ENCODE measurements around the gene DOK6. TPM values are rescaled to one million over a fixed set of nuclear protein-coding genes. Genes with fewer than 3 reads are reported as not detected.

The DOK6 gene
- total RNA-seq, 4 donors from 2014 or later, result 0.13 to 0.17 TPM; not detected in 2

GRCh38 chr18:69786427-69786826 lies 385.7 kb downstream of the DOK6 start:
- in situ Hi-C loops (cut with MboI; ENCODE audit: low sequenced_read_pairs in 4 of 4) (no loop called here), intact Hi-C loops (cut with DNase I; ENCODE audit: low total_unique reads) (no loop called here)
- Histone ChIP-seq H3K4me3 (no peak overlapping the region), H3K9me3 (no peaks in the 10 kb centered on the region), H3K4me1 (no peaks in the 10 kb centered on the region), H3K27me3 (no peaks in the 10 kb centered on the region), H3K36me3 (no peaks in the 10 kb centered on the region), H3K27ac (no peak overlapping the region)
- TF ChIP-seq POLR2A (IDR thresholded peaks at IDR 0.05), result no peak
- no peak for TF ChIP-seq CTCF (IDR thresholded peaks at IDR 0.05 in 4 of 5, conservative IDR thresholded peaks at IDR 0.05 in 1 of 5)
- DNase-seq, result no peak
- ATAC-seq, result no peak

GRCh38 chr18:69787825-69788547 lies 387.3 kb downstream of the DOK6 start:
- TF ChIP-seq POLR2A (IDR thresholded peaks at IDR 0.05) (no peak), CTCF (IDR thresholded peaks at IDR 0.05 in 4 of 5, conservative IDR thresholded peaks at IDR 0.05 in 1 of 5) (no peak)
- Histone ChIP-seq H3K4me1 (no peaks in the 10 kb centered on the region), H3K27me3 (no peaks in the 10 kb centered on the region), H3K27ac (no peak overlapping the region), H3K36me3 (no peaks in the 10 kb centered on the region), H3K9me3 (no peaks in the 10 kb centered on the region), H3K4me3 (no peak overlapping the region)
- ATAC-seq (no peak), DNase-seq (no peak)
- in situ Hi-C loops (cut with MboI; ENCODE audit: low sequenced_read_pairs in 4 of 4) (no loop called here), intact Hi-C loops (cut with DNase I; ENCODE audit: low total_unique reads) (no loop called here)

GRCh38 chr18:69789794-69790193 lies 389.1 kb downstream of the DOK6 start:
- H3K4me3 ChIP-seq, result no peak overlapping the region
- intact Hi-C loops (cut with DNase I; ENCODE audit: low total_unique reads), result no loop called here
- no peaks in the 10 kb centered on the region for H3K27me3 ChIP-seq
- no peak for DNase-seq
- no peak overlapping the region for H3K27ac ChIP-seq
- no peaks in the 10 kb centered on the region for H3K4me1 ChIP-seq
- TF ChIP-seq POLR2A (IDR thresholded peaks at IDR 0.05) (no peak), CTCF (IDR thresholded peaks at IDR 0.05 in 4 of 5, conservative IDR thresholded peaks at IDR 0.05 in 1 of 5) (no peak)
- no peaks in the 10 kb centered on the region for H3K36me3 ChIP-seq
- in situ Hi-C loops (cut with MboI; ENCODE audit: low sequenced_read_pairs in 4 of 4), result no loop called here
- H3K9me3 ChIP-seq, result no peaks in the 10 kb centered on the region
- ATAC-seq, result no peak

- H3K9me3 ChIP-seq, result no peaks in the 10 kb centered on the region
- H3K27me3 ChIP-seq, result no peaks in the 10 kb centered on the region
- no peak overlapping the region for H3K4me3 ChIP-seq
- no peak overlapping the region for H3K27ac ChIP-seq
- no peaks in the 10 kb centered on the region for H3K4me1 ChIP-seq
- ATAC-seq, result no peak
- intact Hi-C loops (cut with DNase I; ENCODE audit: low total_unique reads), result no loop called here
- no peaks in the 10 kb centered on the region for H3K36me3 ChIP-seq
- TF ChIP-seq POLR2A (IDR thresholded peaks at IDR 0.05) (no peak), CTCF (IDR thresholded peaks at IDR 0.05 in 4 of 5, conservative IDR thresholded peaks at IDR 0.05 in 1 of 5) (no peak)
- in situ Hi-C loops (cut with MboI; ENCODE audit: low sequenced_read_pairs in 4 of 4), result no loop called here
- DNase-seq, result no peak
Measured at GRCh38 chr18:69790649-69791048, 390.0 kb downstream of the DOK6 start.

- no peak for ATAC-seq
- TF ChIP-seq POLR2A (IDR thresholded peaks at IDR 0.05) (no peak), CTCF (IDR thresholded peaks at IDR 0.05 in 4 of 5, conservative IDR thresholded peaks at IDR 0.05 in 1 of 5) (no peak)
- DNase-seq, result no peak
- Histone ChIP-seq H3K27ac (no peak overlapping the region), H3K27me3 (no peaks in the 10 kb centered on the region), H3K4me1 (no peaks in the 10 kb centered on the region), H3K4me3 (no peak overlapping the region), H3K36me3 (no peaks in the 10 kb centered on the region), H3K9me3 (no peaks in the 10 kb centered on the region)
- intact Hi-C loops (cut with DNase I; ENCODE audit: low total_unique reads) (no loop called here), in situ Hi-C loops (cut with MboI; ENCODE audit: low sequenced_read_pairs in 4 of 4) (no loop called here)
Measured at GRCh38 chr18:69795791-69796190, 395.1 kb downstream of the DOK6 start.
